H1 (cell line): ENCODE measurements around the gene NCAM1. TPM values are rescaled to one million over a fixed set of nuclear protein-coding genes. Genes with fewer than 3 reads are reported as not detected.

Experiments used
- ASH2L ChIP-seq: fragments of 200-600, 300-600 bp; sonication (generic); IDR thresholded peaks from one replicate; pipeline ENCODE4 v1.7.1; 2017; ENCODE audit warnings: low read length
- BACH1 ChIP-seq: IDR thresholded peaks from 2 replicates; pipeline ENCODE4 v1.6.1; 2012; ENCODE audit warnings: low read length, improper control_type of control experiment
- GTF2F1 ChIP-seq: IDR thresholded peaks from 2 replicates; pipeline ENCODE4 v1.6.1; 2012; ENCODE audit warnings: low read depth, low read length, improper control_type of control experiment, borderline replicate concordance
- polyA plus RNA-seq, 7 experiments: library from polyadenylated mRNA; depleted of rRNA in 3 of 7; stranded (reverse) in 5 of 7; unstranded in 2 of 7; fragments of >200 nt in 5 of 7; fragments of 200-250 nt in 2 of 7; gene quantifications; 1 replicate in 5 of 7; 2 replicates in 1 of 7; 4 replicates in 1 of 7; pipeline versions ENCODE4 v1.2.1 to v1.2.3, GENCODE V29; 2011 to 2013; ENCODE audit warnings: missing spikeins in 2 of 7, mixed read lengths in 2 of 7
- total RNA-seq: library from RNA; stranded (reverse); fragmentation: NEBNext Ultra II Directional; extraction: Animal tissue kit (Norgen Biotek cat#: 25700); gene quantifications from 2 replicates; pipeline ENCODE4 v1.2.1, GENCODE V29; 2021

Gene NCAM1
- total and polyA plus RNA-seq, 2 of the 8 experiments (the other 6 are each of a cell fraction or from before 2014, with no cell fraction given): 3.1 to 4.3 TPM

- TF ChIP-seq BACH1 (no peak), ASH2L (no peak), GTF2F1 (no peak)
Measured at GRCh38 chr11:113253406-113253805, 292.2 kb downstream of the NCAM1 start (continued).
